ENCODE data around the gene POLN. TPM values are rescaled to one million over a fixed set of nuclear protein-coding genes. Genes with fewer than 3 reads are reported as not detected.

POLN gene
- total and polyA plus RNA-seq, 11 donors, result 0.38 to 4.5 (median 1.9) TPM

- 73 to 80% (median 78%) methylated on average over 2 to 9 of the region's 9 CpGs for WGBS, 4 donors
- ATAC-seq (no peak), DNase-seq (peak in 1 of 5 donors; percentile 30)
- Histone ChIP-seq H3K9me3 (no peaks in the 10 kb centered on the region), H3K27me3 (no peaks in the 10 kb centered on the region), H3K36me3 (no peaks in the 10 kb centered on the region), H3K27ac (no peak overlapping the region), H3K4me3 (no peak overlapping the region), H3K4me1 (peaks cover 0 to 1% (median 0%) of the 10 kb centered on the region in 12 donors)
- intact Hi-C loops (cut with DNase I), result no loop called here
- TF ChIP-seq POLR2A (IDR thresholded peaks at IDR 0.05) (no peak), CTCF (IDR thresholded peaks at IDR 0.05) (no peak)
These were observed 164.9 kb downstream of the POLN start for GRCh38 chr4:2076908-2077536.

GRCh38 chr4:2075987-2076907 is 165.7 kb downstream of the POLN start:
- TF ChIP-seq CTCF (IDR thresholded peaks at IDR 0.05) (no peak), POLR2A (IDR thresholded peaks at IDR 0.05) (no peak)
- Histone ChIP-seq H3K27me3 (no peaks in the 10 kb centered on the region), H3K36me3 (no peaks in the 10 kb centered on the region), H3K27ac (no peak overlapping the region), H3K4me3 (no peak overlapping the region), H3K9me3 (no peaks in the 10 kb centered on the region), H3K4me1 (peaks cover 0 to 6% (median 0%) of the 10 kb centered on the region in 12 donors)
- ATAC-seq, result no peak
- DNase-seq, result peak in 2 of 5 donors; percentile 18 to 55
- WGBS, 4 donors, result 80 to 92% (median 90%) methylated on average over 18 to 31 of the region's 31 CpGs
- intact Hi-C loops (cut with DNase I), result no loop called here

GRCh38 chr4:2075171-2075986 is 166.5 kb downstream of the POLN start:
- intact Hi-C loops (cut with DNase I), result no loop called here

More at GRCh38 chr4:2075171-2075986, 166.5 kb downstream of the POLN start:
- TF ChIP-seq POLR2A (IDR thresholded peaks at IDR 0.05) (no peak), CTCF (IDR thresholded peaks at IDR 0.05) (no peak)
- Histone ChIP-seq H3K4me1 (peaks cover 0 to 6% (median 0%) of the 10 kb centered on the region in 12 donors), H3K9me3 (no peaks in the 10 kb centered on the region), H3K27ac (no peak overlapping the region), H3K36me3 (no peaks in the 10 kb centered on the region), H3K27me3 (no peaks in the 10 kb centered on the region), H3K4me3 (no peak overlapping the region)
- ATAC-seq (no peak), DNase-seq (peak in 1 of 5 donors; percentile 14)
- WGBS, 4 donors, result 87 to 93% (median 92%) methylated on average over 9 to 12 of the region's 12 CpGs
